ENCODE results near the gene FRMD1. TPM values are rescaled to one million over a fixed set of nuclear protein-coding genes. Genes with fewer than 3 reads are reported as not detected.

The FRMD1 gene
- total RNA-seq, 1 donor from 2014 or later = not detected

- DNase-seq (ENCODE audit: low read depth, low spot score) = no peak
These were observed 16.8 kb upstream of the FRMD1 start for GRCh38 chr6:168095716-168096250.

- no peak for DNase-seq (ENCODE audit: low read depth, low spot score)
These were observed 16.2 kb upstream of the FRMD1 start for GRCh38 chr6:168095171-168095691.

- DNase-seq (ENCODE audit: low read depth, low spot score) = no peak
These were observed 14.6 kb upstream of the FRMD1 start for GRCh38 chr6:168093634-168094033.

- no peak for DNase-seq (ENCODE audit: low read depth, low spot score)
These were observed 14.1 kb upstream of the FRMD1 start for GRCh38 chr6:168093071-168093505.

GRCh38 chr6:168092541-168092940, 13.5 kb upstream of the FRMD1 start:
- no peak for DNase-seq (ENCODE audit: low read depth, low spot score)

- no peak for DNase-seq (ENCODE audit: low read depth, low spot score)
These were observed 12.6 kb upstream of the FRMD1 start for GRCh38 chr6:168091381-168092264.

- no peak for DNase-seq (ENCODE audit: low read depth, low spot score)
These were observed 11.7 kb upstream of the FRMD1 start for GRCh38 chr6:168090706-168091105.

- DNase-seq (ENCODE audit: low read depth, low spot score) = no peak
These were observed 11.2 kb upstream of the FRMD1 start for GRCh38 chr6:168090064-168090690.

- DNase-seq (ENCODE audit: low read depth, low spot score) = no peak
These were observed 10.4 kb upstream of the FRMD1 start for GRCh38 chr6:168089186-168090063.

GRCh38 chr6:168088161-168089053, 9.4 kb upstream of the FRMD1 start:
- no peak for DNase-seq (ENCODE audit: low read depth, low spot score)

GRCh38 chr6:168087436-168088160, 8.6 kb upstream of the FRMD1 start:
- no peak for DNase-seq (ENCODE audit: low read depth, low spot score)

- DNase-seq (ENCODE audit: low read depth, low spot score) = no peak
These were observed 7.6 kb upstream of the FRMD1 start for GRCh38 chr6:168086616-168087015.

GRCh38 chr6:168086066-168086465, 7.1 kb upstream of the FRMD1 start:
- no peak for DNase-seq (ENCODE audit: low read depth, low spot score)

GRCh38 chr6:168084465-168085160, 5.6 kb upstream of the FRMD1 start:
- no peak for DNase-seq (ENCODE audit: low read depth, low spot score)

GRCh38 chr6:168083514-168083885, 4.5 kb upstream of the FRMD1 start:
- no peak for DNase-seq (ENCODE audit: low read depth, low spot score)

- no peak for DNase-seq (ENCODE audit: low read depth, low spot score)
These were observed 4.0 kb upstream of the FRMD1 start for GRCh38 chr6:168082860-168083513.

GRCh38 chr6:168081858-168082546, 3.0 kb upstream of the FRMD1 start:
- no peak for DNase-seq (ENCODE audit: low read depth, low spot score)
